ENCODE measurements around the gene HDAC11.

DNA sequence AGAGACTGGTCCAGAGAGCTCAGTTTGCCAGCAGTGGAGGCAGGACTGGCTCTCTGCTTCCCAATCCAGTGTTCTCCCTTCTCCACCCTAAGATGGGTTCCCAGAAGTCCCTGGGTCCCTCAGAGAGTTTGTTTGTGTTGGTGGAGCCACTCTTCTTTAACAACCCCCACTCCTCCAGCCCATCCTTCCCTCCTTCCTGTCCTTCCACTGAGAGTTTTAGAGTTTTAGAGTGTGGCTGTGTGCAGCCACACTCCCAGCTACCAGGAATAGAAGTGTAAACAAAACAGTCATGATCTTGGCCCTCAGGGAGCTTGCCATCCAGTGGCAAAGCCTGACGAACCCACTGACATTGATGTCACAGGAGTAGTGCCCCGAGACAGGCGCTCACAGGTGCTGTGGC, 56.3 kb downstream of the HDAC11 start:
- TF ChIP-seq TCF7 (IDR thresholded peaks at IDR 0.05; ENCODE audit: borderline replicate concordance): no peak
- TF ChIP-seq NFYB (IDR thresholded peaks at IDR 0.05; ENCODE audit: insufficient read depth, low read depth, low read length): no peak
- no peak for TF ChIP-seq NKRF (conservative IDR thresholded peaks at IDR 0.05)
- TF ChIP-seq, protein P1, sequence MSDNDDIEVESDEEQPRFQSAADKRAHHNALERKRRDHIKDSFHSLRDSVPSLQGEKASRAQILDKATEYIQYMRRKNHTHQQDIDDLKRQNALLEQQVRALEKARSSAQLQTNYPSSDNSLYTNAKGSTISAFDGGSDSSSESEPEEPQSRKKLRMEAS (IDR thresholded peaks at IDR 0.05; ENCODE audit: low read depth, low read length): no peak
- no peak for TF ChIP-seq RAD21 (IDR thresholded peaks at IDR 0.05; ENCODE audit: insufficient read depth, low read depth, low read length)
- TF ChIP-seq, protein P2, sequence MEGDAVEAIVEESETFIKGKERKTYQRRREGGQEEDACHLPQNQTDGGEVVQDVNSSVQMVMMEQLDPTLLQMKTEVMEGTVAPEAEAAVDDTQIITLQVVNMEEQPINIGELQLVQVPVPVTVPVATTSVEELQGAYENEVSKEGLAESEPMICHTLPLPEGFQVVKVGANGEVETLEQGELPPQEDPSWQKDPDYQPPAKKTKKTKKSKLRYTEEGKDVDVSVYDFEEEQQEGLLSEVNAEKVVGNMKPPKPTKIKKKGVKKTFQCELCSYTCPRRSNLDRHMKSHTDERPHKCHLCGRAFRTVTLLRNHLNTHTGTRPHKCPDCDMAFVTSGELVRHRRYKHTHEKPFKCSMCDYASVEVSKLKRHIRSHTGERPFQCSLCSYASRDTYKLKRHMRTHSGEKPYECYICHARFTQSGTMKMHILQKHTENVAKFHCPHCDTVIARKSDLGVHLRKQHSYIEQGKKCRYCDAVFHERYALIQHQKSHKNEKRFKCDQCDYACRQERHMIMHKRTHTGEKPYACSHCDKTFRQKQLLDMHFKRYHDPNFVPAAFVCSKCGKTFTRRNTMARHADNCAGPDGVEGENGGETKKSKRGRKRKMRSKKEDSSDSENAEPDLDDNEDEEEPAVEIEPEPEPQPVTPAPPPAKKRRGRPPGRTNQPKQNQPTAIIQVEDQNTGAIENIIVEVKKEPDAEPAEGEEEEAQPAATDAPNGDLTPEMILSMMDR (IDR thresholded peaks at IDR 0.05 in 2 of 3, conservative IDR thresholded peaks at IDR 0.05 in 1 of 3; ENCODE audit: control insufficient read depth in 2 of 3, extremely low read depth in 1 of 3, insufficient read depth in 1 of 3, low read depth in 3 of 3, low read length in 3 of 3): no peak
- TF ChIP-seq, protein P3, sequence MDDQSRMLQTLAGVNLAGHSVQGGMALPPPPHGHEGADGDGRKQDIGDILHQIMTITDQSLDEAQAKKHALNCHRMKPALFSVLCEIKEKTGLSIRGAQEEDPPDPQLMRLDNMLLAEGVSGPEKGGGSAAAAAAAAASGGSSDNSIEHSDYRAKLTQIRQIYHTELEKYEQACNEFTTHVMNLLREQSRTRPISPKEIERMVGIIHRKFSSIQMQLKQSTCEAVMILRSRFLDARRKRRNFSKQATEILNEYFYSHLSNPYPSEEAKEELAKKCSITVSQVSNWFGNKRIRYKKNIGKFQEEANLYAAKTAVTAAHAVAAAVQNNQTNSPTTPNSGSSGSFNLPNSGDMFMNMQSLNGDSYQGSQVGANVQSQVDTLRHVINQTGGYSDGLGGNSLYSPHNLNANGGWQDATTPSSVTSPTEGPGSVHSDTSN (IDR thresholded peaks at IDR 0.05; ENCODE audit: insufficient replicate concordance, low read depth, low read length): no peak
- TF ChIP-seq NR2F1 (conservative IDR thresholded peaks at IDR 0.05): no peak
- TF ChIP-seq CBX3 (IDR thresholded peaks at IDR 0.05; ENCODE audit: borderline replicate concordance, low read depth): no peak
- no peak for TF ChIP-seq PML (IDR thresholded peaks at IDR 0.05; ENCODE audit: low read length)
- no peak for TF ChIP-seq CBFB (IDR thresholded peaks at IDR 0.05; ENCODE audit: low read depth)
